ENCODE data around the gene MAPK8IP1. TPM values are rescaled to one million over a fixed set of nuclear protein-coding genes. Genes with fewer than 3 reads are reported as not detected.
A peak's percentile ranks its signal among the peaks of the same experiment; 100 is the strongest.

MAPK8IP1 gene
- total and polyA plus RNA-seq, 2 donors from 2014 or later, result 15.7 to 24.8 TPM

DNA sequence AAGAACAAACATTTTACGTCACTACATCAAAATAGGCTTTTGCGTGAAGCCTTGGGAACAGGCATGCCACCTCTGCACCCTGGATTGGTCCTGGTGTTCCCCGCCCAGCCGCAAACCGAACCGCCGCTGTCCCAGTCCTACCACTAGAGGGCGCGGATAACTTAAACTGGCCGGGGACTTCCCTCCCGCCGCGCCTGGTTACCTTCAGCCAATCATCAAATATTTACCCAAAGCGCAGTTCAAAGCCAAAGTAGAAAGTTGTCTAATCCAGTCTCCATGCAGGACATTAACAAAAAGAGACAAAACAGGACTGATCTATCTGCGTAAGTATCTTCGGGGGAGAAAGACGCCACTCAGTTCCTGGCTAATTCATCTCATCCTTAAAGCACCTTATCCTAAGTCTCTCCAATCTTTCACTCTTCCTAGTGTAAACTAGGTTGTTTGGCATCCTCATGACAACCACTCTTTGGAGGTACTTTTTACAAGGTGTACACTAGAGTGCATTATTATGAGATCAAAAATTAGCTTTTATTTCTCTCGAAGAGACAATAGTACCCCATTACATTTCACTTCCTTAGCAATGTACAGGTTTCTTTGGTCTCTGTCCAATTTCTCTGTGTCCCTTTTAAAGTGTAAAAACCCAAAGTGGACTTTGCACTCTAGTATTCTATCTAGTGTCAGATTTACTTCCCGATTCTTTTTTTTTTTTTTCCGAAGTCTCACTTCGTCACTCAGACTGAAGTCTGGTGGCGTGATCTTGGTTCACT, 42.1 kb upstream of the MAPK8IP1 start:
- intact Hi-C loops (cut with DNase I), result no loop called here
- H3K36me3 ChIP-seq (ENCODE audit: control insufficient read depth in 2 of 3, insufficient read depth in 3 of 3, low read length in 3 of 3), result no peaks in the 10 kb centered on the region
- H3K27ac ChIP-seq (ENCODE audit: low read depth in 2 of 2, low read length in 2 of 2), result peak overlapping the region; percentile 52 to 86
- H3K4me1 ChIP-seq (ENCODE audit: control insufficient read depth in 2 of 3, insufficient read depth in 2 of 3, low read depth in 1 of 3, low read length in 3 of 3), result peaks cover 4 to 11% (median 6%) of the 10 kb centered on the region in 3 donors
- peak overlapping the region in 2 of 3 donors; percentile 28 to 49 for H3K4me3 ChIP-seq (ENCODE audit: low read length in 3 of 3)
- no peaks in the 10 kb centered on the region for H3K9me3 ChIP-seq (ENCODE audit: control insufficient read depth in 2 of 3, insufficient read depth in 1 of 3, low read length in 3 of 3)
- FAIRE-seq (peak; percentile 50), DNase-seq (peak; percentile 92 to 97 (median 94))
- peak overlapping the region in 2 of 3 donors; percentile 4 to 49 for H3K9ac ChIP-seq (ENCODE audit: low read length in 3 of 3)
- TF ChIP-seq, protein P1, sequence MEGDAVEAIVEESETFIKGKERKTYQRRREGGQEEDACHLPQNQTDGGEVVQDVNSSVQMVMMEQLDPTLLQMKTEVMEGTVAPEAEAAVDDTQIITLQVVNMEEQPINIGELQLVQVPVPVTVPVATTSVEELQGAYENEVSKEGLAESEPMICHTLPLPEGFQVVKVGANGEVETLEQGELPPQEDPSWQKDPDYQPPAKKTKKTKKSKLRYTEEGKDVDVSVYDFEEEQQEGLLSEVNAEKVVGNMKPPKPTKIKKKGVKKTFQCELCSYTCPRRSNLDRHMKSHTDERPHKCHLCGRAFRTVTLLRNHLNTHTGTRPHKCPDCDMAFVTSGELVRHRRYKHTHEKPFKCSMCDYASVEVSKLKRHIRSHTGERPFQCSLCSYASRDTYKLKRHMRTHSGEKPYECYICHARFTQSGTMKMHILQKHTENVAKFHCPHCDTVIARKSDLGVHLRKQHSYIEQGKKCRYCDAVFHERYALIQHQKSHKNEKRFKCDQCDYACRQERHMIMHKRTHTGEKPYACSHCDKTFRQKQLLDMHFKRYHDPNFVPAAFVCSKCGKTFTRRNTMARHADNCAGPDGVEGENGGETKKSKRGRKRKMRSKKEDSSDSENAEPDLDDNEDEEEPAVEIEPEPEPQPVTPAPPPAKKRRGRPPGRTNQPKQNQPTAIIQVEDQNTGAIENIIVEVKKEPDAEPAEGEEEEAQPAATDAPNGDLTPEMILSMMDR (IDR thresholded peaks at IDR 0.05; ENCODE audit: borderline replicate concordance, extremely low read depth, insufficient read depth), result peak; percentile 89
- no peaks in the 10 kb centered on the region for H3K27me3 ChIP-seq (ENCODE audit: control insufficient read depth, insufficient read depth, low read length)

DNA sequence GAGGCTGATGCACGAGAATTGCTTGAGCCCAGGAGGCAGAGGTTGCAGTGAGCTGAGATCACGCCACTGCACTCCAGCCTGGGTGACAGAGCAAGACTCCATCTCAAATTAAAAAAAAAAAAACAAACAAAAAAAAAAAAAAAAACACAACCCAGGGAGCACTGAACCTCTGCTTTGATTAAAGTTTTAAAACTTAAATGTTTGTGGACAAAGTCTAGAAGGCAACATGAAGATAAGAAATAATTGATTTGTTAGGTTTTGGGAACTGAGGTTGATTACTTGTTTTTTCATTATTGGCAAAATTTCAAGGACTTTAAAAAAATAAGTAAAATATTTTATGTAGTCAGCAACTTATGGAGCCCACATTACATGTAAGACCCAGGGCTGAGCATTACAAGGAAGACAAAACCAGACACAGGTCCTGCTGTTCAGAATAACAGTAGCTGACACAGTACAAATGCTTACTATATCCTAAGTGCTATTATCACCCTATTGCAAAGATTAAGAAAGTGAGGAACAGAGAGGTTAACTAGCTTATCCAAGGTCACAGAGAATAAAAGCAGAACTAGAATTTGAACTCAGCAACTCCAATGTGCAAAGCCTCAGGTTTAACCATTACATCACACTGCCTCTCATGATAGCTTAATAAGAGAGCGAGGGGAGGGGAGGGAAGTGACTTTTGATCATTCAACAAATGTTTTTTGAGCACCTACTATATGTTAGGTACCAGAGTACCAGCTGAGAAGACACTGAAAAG, 40.5 kb upstream of the MAPK8IP1 start:
- Histone ChIP-seq H3K9ac (ENCODE audit: low read length in 3 of 3) (no peak overlapping the region), H3K36me3 (ENCODE audit: control insufficient read depth in 2 of 3, insufficient read depth in 3 of 3, low read length in 3 of 3) (no peaks in the 10 kb centered on the region), H3K27me3 (ENCODE audit: control insufficient read depth, insufficient read depth, low read length) (no peaks in the 10 kb centered on the region), H3K4me3 (ENCODE audit: low read length in 3 of 3) (no peak overlapping the region), H3K27ac (ENCODE audit: low read depth in 2 of 2, low read length in 2 of 2) (no peak overlapping the region), H3K9me3 (ENCODE audit: control insufficient read depth in 2 of 3, insufficient read depth in 1 of 3, low read length in 3 of 3) (no peaks in the 10 kb centered on the region), H3K4me1 (ENCODE audit: control insufficient read depth in 2 of 3, insufficient read depth in 2 of 3, low read depth in 1 of 3, low read length in 3 of 3) (peaks cover 6 to 12% (median 11%) of the 10 kb centered on the region in 3 donors)
- no peak for DNase-seq
- TF ChIP-seq, protein P1 (IDR thresholded peaks at IDR 0.05; ENCODE audit: borderline replicate concordance, extremely low read depth, insufficient read depth), result no peak
- FAIRE-seq, result no peak
- intact Hi-C loops (cut with DNase I), result no loop called here

DNA sequence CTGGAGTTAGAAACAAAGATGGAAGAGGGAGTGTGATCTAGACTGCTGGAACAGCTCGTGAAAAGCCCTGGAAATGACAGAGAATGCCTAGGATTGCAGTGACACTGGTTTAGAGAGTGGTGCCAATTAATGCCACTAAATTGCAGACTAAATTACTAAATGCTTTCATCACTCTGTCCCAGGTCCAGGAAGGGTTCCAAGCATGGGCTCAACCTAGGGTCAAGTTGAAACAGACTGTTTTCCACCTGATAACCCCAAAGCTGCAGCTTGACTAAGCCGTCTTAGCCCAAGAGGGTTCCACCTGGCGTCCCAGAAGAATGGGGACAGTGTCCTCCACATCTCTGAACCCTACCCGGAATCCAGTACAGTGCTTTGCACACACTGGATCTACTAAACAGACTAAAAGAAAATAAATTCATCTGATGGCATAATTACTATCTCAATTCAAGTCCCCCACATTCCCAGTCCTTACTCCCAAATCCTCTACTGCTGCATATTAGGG, 39.2 kb upstream of the MAPK8IP1 start:
- DNase-seq, result no peak
- Histone ChIP-seq H3K27me3 (ENCODE audit: control insufficient read depth, insufficient read depth, low read length) (no peaks in the 10 kb centered on the region), H3K27ac (ENCODE audit: low read depth in 2 of 2, low read length in 2 of 2) (peak overlapping the region; percentile 86 to 94), H3K9me3 (ENCODE audit: control insufficient read depth in 2 of 3, insufficient read depth in 1 of 3, low read length in 3 of 3) (no peaks in the 10 kb centered on the region), H3K4me1 (ENCODE audit: control insufficient read depth in 2 of 3, insufficient read depth in 2 of 3, low read depth in 1 of 3, low read length in 3 of 3) (peaks cover 6 to 23% (median 17%) of the 10 kb centered on the region in 3 donors), H3K36me3 (ENCODE audit: control insufficient read depth in 2 of 3, insufficient read depth in 3 of 3, low read length in 3 of 3) (no peaks in the 10 kb centered on the region), H3K4me3 (ENCODE audit: low read length in 3 of 3) (peak overlapping the region in 1 of 3 donors; percentile 23), H3K9ac (ENCODE audit: low read length in 3 of 3) (peak overlapping the region in 1 of 3 donors; percentile 20)
- intact Hi-C loops (cut with DNase I), result no loop called here
- FAIRE-seq, result no peak
- TF ChIP-seq, protein P1 (IDR thresholded peaks at IDR 0.05; ENCODE audit: borderline replicate concordance, extremely low read depth, insufficient read depth), result no peak

All from kidney (tissue), 14 donors.